Tibial artery (tissue), 4 donors: Measurements from ENCODE around the gene SPAG7.
A peak's percentile ranks its signal among the peaks of the same experiment; 100 is the strongest.

Experiments
- DNase-seq, 2 donors: peaks; one replicate each; pipeline ENCODE4 v3.0.0-alpha.2; 2019
- H3K27ac ChIP-seq, 2 donors: fragments of 200-600 bp; sonication (generic) in 1 of 2; 1 replicate in 1 of 2; 2 replicates in 1 of 2; pipeline ENCODE4 v1.5.1; 2018 to 2019; ENCODE audit warnings: mild to moderate bottlenecking in 1 of 2
- H3K27me3 ChIP-seq, 2 donors: fragments of 200-600 bp; sonication (generic) in 1 of 2; one replicate each; pipeline versions ENCODE4 v1.5.1 to v1.6.0; 2016 to 2019
- H3K36me3 ChIP-seq, 3 donors: fragments of 200-600 bp; sonication (generic) in 2 of 3; one replicate each; pipeline ENCODE4 v1.5.1; 2016 to 2019; ENCODE audit warnings: mild to moderate bottlenecking in 2 of 3
- H3K4me1 ChIP-seq, 4 donors: fragments of 200-600 bp; sonication (generic) in 2 of 4; 1 replicate in 3 of 4; 2 replicates in 1 of 4; pipeline ENCODE4 v1.5.1; 2016 to 2019
- H3K4me3 ChIP-seq, 2 donors: fragments of 200-600 bp; sonication (generic) in 1 of 2; 1 replicate in 1 of 2; 2 replicates in 1 of 2; pipeline ENCODE4 v1.5.1; 2018 to 2019; ENCODE audit warnings: mild to moderate bottlenecking in 2 of 2
- H3K9me3 ChIP-seq, 3 donors: fragments of 200-600 bp; sonication (generic) in 1 of 3; one replicate each; pipeline ENCODE4 v1.5.1; 2016 to 2019
- CTCF ChIP-seq, 2 experiments: fragments of 200-600 bp in 1 of 2; fragments of 450-650 bp in 1 of 2; IDR thresholded peaks; one replicate each; pipeline ENCODE4 v1.5.1; 2017 to 2019; ENCODE audit warnings: antibody characterized with exemption in 2 of 2, mild to moderate bottlenecking in 1 of 2, moderate library complexity in 1 of 2
- intact Hi-C: fragments of 100-400 bp; cut with DNase I; formaldehyde crosslinking; loops from one replicate; pipeline ENCODE4 v1.15.0; 2023; ENCODE audit warnings: low total_unique reads

Gene SPAG7

GRCh38 chr17:4972322-4972721 is 4.7 kb upstream of the SPAG7 start:
- H3K9me3 ChIP-seq = no peaks in the 10 kb centered on the region
- H3K36me3 ChIP-seq = peaks cover 25 to 73% (median 56%) of the 10 kb centered on the region in 3 donors
- intact Hi-C loops = no loop called here
- no peaks in the 10 kb centered on the region for H3K27me3 ChIP-seq
- DNase-seq = no peak
- H3K4me1 ChIP-seq = peaks cover 0 to 24% (median 22%) of the 10 kb centered on the region in 4 donors
- no peak overlapping the region for H3K4me3 ChIP-seq
- TF ChIP-seq CTCF (IDR thresholded peaks at IDR 0.05) = no peak
- peak overlapping the region; percentile 5 to 6 for H3K27ac ChIP-seq

GRCh38 chr17:4971826-4972225 is 4.2 kb upstream of the SPAG7 start:
- TF ChIP-seq CTCF (IDR thresholded peaks at IDR 0.05) = no peak
- intact Hi-C loops = no loop called here
- peaks cover 0 to 24% (median 22%) of the 10 kb centered on the region in 4 donors for H3K4me1 ChIP-seq

GRCh38 chr17:4970273-4970672 is 2.7 kb upstream of the SPAG7 start:
- no peak for TF ChIP-seq CTCF (IDR thresholded peaks at IDR 0.05)
- Histone ChIP-seq H3K36me3 (peaks cover 15 to 54% (median 45%) of the 10 kb centered on the region in 3 donors), H3K27ac (peak overlapping the region; percentile 90 to 92), H3K9me3 (no peaks in the 10 kb centered on the region), H3K4me3 (no peak overlapping the region), H3K27me3 (no peaks in the 10 kb centered on the region), H3K4me1 (peaks cover 0 to 35% (median 34%) of the 10 kb centered on the region in 4 donors)
- intact Hi-C loops = no loop called here
- DNase-seq = no peak

More at GRCh38 chr17:4971826-4972225, 4.2 kb upstream of the SPAG7 start:
- H3K27me3 ChIP-seq = no peaks in the 10 kb centered on the region
- no peak for DNase-seq
- H3K4me3 ChIP-seq = no peak overlapping the region
- no peaks in the 10 kb centered on the region for H3K9me3 ChIP-seq
- H3K27ac ChIP-seq = no peak overlapping the region
- H3K36me3 ChIP-seq = peaks cover 20 to 68% (median 51%) of the 10 kb centered on the region in 3 donors

GRCh38 chr17:4969551-4970173 is 2.0 kb upstream of the SPAG7 start:
- H3K9me3 ChIP-seq = no peaks in the 10 kb centered on the region
- intact Hi-C loops = no loop called here
- peak overlapping the region; percentile 90 to 92 for H3K27ac ChIP-seq
- H3K4me3 ChIP-seq = peak overlapping the region in 1 of 2 donors; percentile 66
- DNase-seq = no peak
- H3K27me3 ChIP-seq = no peaks in the 10 kb centered on the region
- H3K36me3 ChIP-seq = peaks cover 15 to 50% (median 44%) of the 10 kb centered on the region in 3 donors
- no peak for TF ChIP-seq CTCF (IDR thresholded peaks at IDR 0.05)
- H3K4me1 ChIP-seq = peaks cover 0 to 35% (median 34%) of the 10 kb centered on the region in 4 donors

GRCh38 chr17:4969047-4969550 is 1.5 kb upstream of the SPAG7 start:
- Histone ChIP-seq H3K27ac (peak overlapping the region; percentile 90 to 92), H3K4me1 (peaks cover 0 to 34% (median 32%) of the 10 kb centered on the region in 4 donors), H3K9me3 (no peaks in the 10 kb centered on the region), H3K27me3 (no peaks in the 10 kb centered on the region), H3K36me3 (peaks cover 15 to 44% (median 38%) of the 10 kb centered on the region in 3 donors), H3K4me3 (peak overlapping the region; percentile 66 to 75)
- intact Hi-C loops = no loop called here
- no peak for DNase-seq
- no peak for TF ChIP-seq CTCF (IDR thresholded peaks at IDR 0.05)
